Measurements from ENCODE around the gene ZNF165.
"Not testable (repeated sequence)": the region's sequence is repeated elsewhere in the genome, so short reads cannot be mapped to it uniquely, and the experiment has no call there.

The ZNF165 gene

GRCh38 chr6:28111964-28112363 is 31.6 kb downstream of the ZNF165 start:
- Histone ChIP-seq H3K36me3 (ENCODE audit: control insufficient read depth, insufficient read depth, low read length) (peaks cover 2% of the 10 kb centered on the region), H3K4me3 (replicated peaks; ENCODE audit: low read depth, low read length) (no peak overlapping the region), H3K27me3 (replicated peaks; ENCODE audit: control insufficient read depth, insufficient read depth, low read length) (no peaks in the 10 kb centered on the region)
- DNase-seq (ENCODE audit: extremely low read depth, insufficient read length), result no peak
- no peak for TF ChIP-seq CTCF (IDR thresholded peaks at IDR 0.05; ENCODE audit: insufficient read depth, low read length, poor library complexity, severe bottlenecking)

- no peak for DNase-seq (ENCODE audit: extremely low read depth, insufficient read length)
- Histone ChIP-seq H3K4me3 (replicated peaks; ENCODE audit: low read depth, low read length) (no peak overlapping the region), H3K27me3 (replicated peaks; ENCODE audit: control insufficient read depth, insufficient read depth, low read length) (no peaks in the 10 kb centered on the region), H3K36me3 (ENCODE audit: control insufficient read depth, insufficient read depth, low read length) (peaks cover 3% of the 10 kb centered on the region)
- no peak for TF ChIP-seq CTCF (IDR thresholded peaks at IDR 0.05; ENCODE audit: insufficient read depth, low read length, poor library complexity, severe bottlenecking)
Observed at GRCh38 chr6:28115799-28116198, 35.4 kb downstream of the ZNF165 start.

GRCh38 chr6:28117386-28118050 is 37.1 kb downstream of the ZNF165 start:
- H3K27me3 ChIP-seq (replicated peaks; ENCODE audit: control insufficient read depth, insufficient read depth, low read length), result no peaks in the 10 kb centered on the region
- H3K4me3 ChIP-seq (replicated peaks; ENCODE audit: low read depth, low read length), result no peak overlapping the region
- no peak for DNase-seq (ENCODE audit: extremely low read depth, insufficient read length)
- no peak for TF ChIP-seq CTCF (IDR thresholded peaks at IDR 0.05; ENCODE audit: insufficient read depth, low read length, poor library complexity, severe bottlenecking)
- peaks cover 3% of the 10 kb centered on the region for H3K36me3 ChIP-seq (ENCODE audit: control insufficient read depth, insufficient read depth, low read length)

GRCh38 chr6:28118217-28118616 is 37.8 kb downstream of the ZNF165 start:
- H3K4me3 ChIP-seq (replicated peaks; ENCODE audit: low read depth, low read length), result no peak overlapping the region
- no peak for TF ChIP-seq CTCF (IDR thresholded peaks at IDR 0.05; ENCODE audit: insufficient read depth, low read length, poor library complexity, severe bottlenecking)
- H3K27me3 ChIP-seq (replicated peaks; ENCODE audit: control insufficient read depth, insufficient read depth, low read length), result no peaks in the 10 kb centered on the region
- no peak for DNase-seq (ENCODE audit: extremely low read depth, insufficient read length)
- peaks cover 3% of the 10 kb centered on the region for H3K36me3 ChIP-seq (ENCODE audit: control insufficient read depth, insufficient read depth, low read length)

GRCh38 chr6:28121876-28122275 is 41.5 kb downstream of the ZNF165 start:
- Histone ChIP-seq H3K27me3 (replicated peaks; ENCODE audit: control insufficient read depth, insufficient read depth, low read length) (no peaks in the 10 kb centered on the region), H3K36me3 (ENCODE audit: control insufficient read depth, insufficient read depth, low read length) (peaks cover 2% of the 10 kb centered on the region; the same call in 1 of the 2 replicates), H3K4me3 (replicated peaks; ENCODE audit: low read depth, low read length) (no peak overlapping the region)
- TF ChIP-seq CTCF (IDR thresholded peaks at IDR 0.05; ENCODE audit: insufficient read depth, low read length, poor library complexity, severe bottlenecking), result no peak
- no peak for DNase-seq (ENCODE audit: extremely low read depth, insufficient read length)

GRCh38 chr6:28122283-28122682 is 41.9 kb downstream of the ZNF165 start:
- DNase-seq (ENCODE audit: extremely low read depth, insufficient read length); H3K4me3 ChIP-seq (replicated peaks; ENCODE audit: low read depth, low read length); H3K36me3 ChIP-seq (ENCODE audit: control insufficient read depth, insufficient read depth, low read length); H3K27me3 ChIP-seq (replicated peaks; ENCODE audit: control insufficient read depth, insufficient read depth, low read length): not testable (repeated sequence)
